MM.1S (cell line): ENCODE results near the gene SLC28A3.

Source experiments
- DNase-seq: peaks from one replicate; pipeline ENCODE4 v3.0.0-alpha.2; 2015
- H2AFZ ChIP-seq: fragments of 300-600 bp; sonication (generic); 2 replicates; pipeline ENCODE4 v1.6.0; 2016; ENCODE audit warnings: antibody characterized with exemption, low read length
- H3F3A ChIP-seq: fragments of 300-600 bp; sonication (generic); 2 replicates; pipeline ENCODE4 v1.6.1; 2016; ENCODE audit warnings: mild to moderate bottlenecking, antibody characterized with exemption, low read length, moderate library complexity, mixed read lengths; ENCODE audit not compliant: insufficient read depth
- H3K27ac ChIP-seq: fragments of 300-600 bp; sonication (generic); 2 replicates; pipeline ENCODE4 v1.5.1; 2016; ENCODE audit warnings: mild to moderate bottlenecking, low read length
- H3K27me3 ChIP-seq: fragments of 300-600 bp; sonication (generic); replicated peaks from 2 replicates; pipeline ENCODE4 v1.6.0; 2016; ENCODE audit warnings: low read length; ENCODE audit not compliant: insufficient read depth
- H3K36me3 ChIP-seq: fragments of 300-600 bp; sonication (generic); replicated peaks from 2 replicates; pipeline ENCODE4 v1.6.1; 2016; ENCODE audit warnings: mild to moderate bottlenecking, low read length, mixed read lengths; ENCODE audit not compliant: insufficient read depth
- H3K4me1 ChIP-seq: fragments of 300-600 bp; sonication (generic); 2 replicates; pipeline ENCODE4 v1.6.1; 2016; ENCODE audit warnings: low read length, mixed read lengths
- H3K4me2 ChIP-seq: fragments of 300-600 bp; sonication (generic); 2 replicates; pipeline ENCODE4 v1.6.0; 2016; ENCODE audit warnings: low read depth, low read length
- H3K4me3 ChIP-seq: fragments of 300-600 bp; sonication (generic); 2 replicates; pipeline ENCODE4 v1.5.1; 2016; ENCODE audit warnings: low read length, mixed read lengths
- H3K79me2 ChIP-seq: fragments of 300-600 bp; sonication (generic); 2 replicates; pipeline ENCODE4 v1.6.1; 2016; ENCODE audit warnings: mixed run types, low read length, mixed read lengths
- H3K9ac ChIP-seq: fragments of 300-600 bp; sonication (generic); 2 replicates; pipeline ENCODE4 v1.6.1; 2016; ENCODE audit warnings: low read length, mixed read lengths
- H3K9me2 ChIP-seq: fragments of 300-600 bp; sonication (generic); replicated peaks from 2 replicates; pipeline ENCODE4 v1.6.1; 2016; ENCODE audit warnings: mild to moderate bottlenecking, low read length, mixed read lengths; ENCODE audit not compliant: insufficient read depth
- H3K9me3 ChIP-seq: fragments of 300-600 bp; sonication (generic); replicated peaks from 2 replicates; pipeline ENCODE4 v1.6.1; 2016; ENCODE audit warnings: mild to moderate bottlenecking, low read length, mixed read lengths; ENCODE audit not compliant: insufficient read depth
- H4K20me1 ChIP-seq: fragments of 300-600 bp; sonication (generic); 2 replicates; pipeline ENCODE4 v1.6.1; 2016; ENCODE audit warnings: mild to moderate bottlenecking, low read length, moderate library complexity, mixed read lengths; ENCODE audit not compliant: insufficient read depth
- CTCF ChIP-seq: fragments of 300-600 bp; sonication (generic); IDR thresholded peaks from 2 replicates; pipeline ENCODE4 v1.5.1; 2016; ENCODE audit warnings: antibody characterized with exemption, low read length, mixed read lengths
- EZH2 ChIP-seq: fragments of 300-600 bp; sonication (generic); optimal IDR thresholded peaks from 2 replicates; pipeline ENCODE3; 2017; ENCODE audit warnings: low read depth, mild to moderate bottlenecking, antibody characterized with exemption, low read length, mixed read lengths
- EZH2phosphoT487 ChIP-seq: fragments of 300-600 bp; sonication (generic); IDR thresholded peaks from 2 replicates; pipeline ENCODE4 v1.6.1; 2018; ENCODE audit warnings: antibody characterized with exemption, low read length

Gene SLC28A3

GRCh38 chr9:84330246-84330645 is 10.3 kb downstream of the SLC28A3 start:
- no peaks in the 10 kb centered on the region for H3K9me3 ChIP-seq
- H3K4me2 ChIP-seq, result no peak overlapping the region
- TF ChIP-seq EZH2 (no peak), CTCF (no peak), EZH2phosphoT487 (no peak)
- no peak overlapping the region for H3K27ac ChIP-seq
- no peaks in the 10 kb centered on the region for H3K4me1 ChIP-seq
- H3K9me2 ChIP-seq, result no peaks in the 10 kb centered on the region
- H3K27me3 ChIP-seq, result no peaks in the 10 kb centered on the region
- H3K36me3 ChIP-seq, result no peaks in the 10 kb centered on the region
- H3K79me2 ChIP-seq, result no peaks in the 10 kb centered on the region
- H4K20me1 ChIP-seq, result no peaks in the 10 kb centered on the region
- no peak overlapping the region for H2AFZ ChIP-seq
- H3K9ac ChIP-seq, result no peak overlapping the region
- DNase-seq, result no peak
- H3K4me3 ChIP-seq, result no peak overlapping the region
- no peaks in the 10 kb centered on the region for H3F3A ChIP-seq

GRCh38 chr9:84327184-84327583 is 13.4 kb downstream of the SLC28A3 start:
- TF ChIP-seq EZH2 (no peak), EZH2phosphoT487 (no peak), CTCF (no peak)
- DNase-seq, result no peak

GRCh38 chr9:84325347-84325973 is 15.1 kb downstream of the SLC28A3 start:
- Histone ChIP-seq H3K4me1 (no peaks in the 10 kb centered on the region), H3K9me3 (no peaks in the 10 kb centered on the region), H3K79me2 (no peaks in the 10 kb centered on the region), H3K9me2 (no peaks in the 10 kb centered on the region), H3K9ac (no peak overlapping the region), H3K27ac (no peak overlapping the region), H3F3A (no peaks in the 10 kb centered on the region), H4K20me1 (no peaks in the 10 kb centered on the region), H3K4me3 (no peak overlapping the region), H3K4me2 (no peak overlapping the region), H2AFZ (no peak overlapping the region), H3K36me3 (no peaks in the 10 kb centered on the region), H3K27me3 (no peaks in the 10 kb centered on the region)
- TF ChIP-seq EZH2 (no peak), CTCF (no peak), EZH2phosphoT487 (no peak)
- no peak for DNase-seq

More at GRCh38 chr9:84327184-84327583, 13.4 kb downstream of the SLC28A3 start:
- Histone ChIP-seq H3F3A (no peaks in the 10 kb centered on the region), H3K9me3 (no peaks in the 10 kb centered on the region), H3K9me2 (no peaks in the 10 kb centered on the region), H3K9ac (no peak overlapping the region), H4K20me1 (no peaks in the 10 kb centered on the region), H3K4me2 (no peak overlapping the region), H3K4me3 (no peak overlapping the region), H3K36me3 (no peaks in the 10 kb centered on the region), H3K27ac (no peak overlapping the region), H3K27me3 (no peaks in the 10 kb centered on the region), H3K79me2 (no peaks in the 10 kb centered on the region), H3K4me1 (no peaks in the 10 kb centered on the region), H2AFZ (no peak overlapping the region)
